HG02840 (cell line): ENCODE results near the gene OLFML2A.

Source experiments
- ATAC-seq: cut with Tn5 transposase; IDR thresholded peaks from one replicate; pipeline ENCODE4 v1.9.1; 2021; ENCODE audit warnings: mild to moderate bottlenecking, moderate library complexity, moderate number of reproducible peaks; ENCODE audit not compliant: unreplicated experiment, low FRiP score

OLFML2A gene

DNA sequence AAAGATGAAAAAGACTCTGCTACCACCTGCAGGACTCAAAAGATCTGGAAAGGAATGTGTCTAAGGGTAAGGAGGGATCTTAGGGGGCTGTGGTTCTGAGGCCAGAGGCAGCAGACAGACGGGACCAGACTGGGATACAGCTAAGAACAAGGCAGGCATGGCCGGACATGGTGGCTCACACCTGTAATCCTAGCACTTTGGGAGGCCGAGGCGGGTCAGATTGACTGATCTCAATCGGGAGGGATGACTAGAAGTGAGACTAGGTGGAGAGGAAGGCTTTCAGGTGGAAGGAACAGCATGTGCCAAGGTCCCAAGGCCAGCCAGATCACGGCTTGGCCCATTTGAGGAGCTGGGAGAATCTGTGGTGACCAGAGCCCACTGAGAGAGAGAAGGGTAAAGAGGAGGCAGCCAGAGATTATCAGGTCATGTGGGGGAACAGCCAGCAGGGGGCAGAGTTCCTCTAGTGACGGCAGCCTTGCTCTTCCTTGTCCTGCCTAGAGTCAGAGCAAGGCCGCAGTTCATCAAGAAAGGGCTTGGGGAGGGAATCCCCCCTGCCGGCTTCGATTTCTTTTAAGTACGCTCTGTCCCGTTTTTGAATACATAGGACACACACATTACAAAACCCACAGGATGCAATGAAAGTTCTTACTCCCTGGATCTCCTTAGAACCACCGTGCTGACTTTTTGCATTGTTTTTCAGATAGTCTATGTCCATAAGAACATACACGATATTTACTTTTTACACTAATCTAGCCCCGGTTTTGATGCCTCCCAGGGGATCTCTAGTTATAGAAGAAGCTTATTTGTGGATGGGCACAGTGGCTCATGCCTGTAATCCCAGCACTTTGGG, 2.6 kb upstream of the OLFML2A start:
- ATAC-seq = no peak

- ATAC-seq = no peak
Measured at GRCh38 chr9:124776618-124776953, 347 bp upstream of the OLFML2A start.

DNA sequence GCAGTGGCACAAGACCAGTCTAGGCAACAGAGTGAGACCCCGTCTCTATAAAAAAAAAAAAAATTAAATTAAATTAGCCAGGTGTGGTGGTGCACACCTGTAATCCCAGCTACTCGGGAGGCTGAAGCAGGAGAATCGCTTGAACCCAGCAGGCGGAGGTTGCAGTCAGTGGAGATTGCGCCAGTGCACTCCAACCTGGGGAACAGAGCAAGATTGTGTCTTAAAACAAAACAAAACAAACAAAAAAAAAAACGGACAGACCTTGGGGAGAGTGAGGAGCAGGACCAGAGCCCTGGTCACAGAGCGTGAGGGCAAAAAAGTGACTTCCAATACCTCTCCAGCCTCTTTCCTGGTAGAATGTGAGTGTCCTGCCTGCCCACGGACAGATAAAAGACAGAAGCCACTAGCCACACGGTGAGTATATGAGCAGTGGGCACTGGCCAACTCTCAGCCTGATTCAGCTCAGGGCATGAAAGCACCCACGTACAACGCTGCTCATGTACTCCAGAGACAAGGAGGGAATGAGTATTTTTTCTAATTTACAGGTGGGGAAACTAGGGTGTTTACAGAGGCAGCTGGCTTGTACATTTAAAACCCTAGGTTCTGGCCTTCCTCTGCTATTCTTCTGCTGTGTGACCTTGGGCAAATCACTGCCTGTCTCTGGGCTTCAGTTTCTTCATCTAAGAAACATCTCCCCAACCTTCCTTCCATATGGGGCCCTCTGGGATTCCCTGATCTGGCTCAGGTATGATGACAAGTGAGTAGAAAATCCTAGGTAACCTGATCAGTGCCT, 1.8 kb downstream of the OLFML2A start:
- no peak for ATAC-seq

DNA sequence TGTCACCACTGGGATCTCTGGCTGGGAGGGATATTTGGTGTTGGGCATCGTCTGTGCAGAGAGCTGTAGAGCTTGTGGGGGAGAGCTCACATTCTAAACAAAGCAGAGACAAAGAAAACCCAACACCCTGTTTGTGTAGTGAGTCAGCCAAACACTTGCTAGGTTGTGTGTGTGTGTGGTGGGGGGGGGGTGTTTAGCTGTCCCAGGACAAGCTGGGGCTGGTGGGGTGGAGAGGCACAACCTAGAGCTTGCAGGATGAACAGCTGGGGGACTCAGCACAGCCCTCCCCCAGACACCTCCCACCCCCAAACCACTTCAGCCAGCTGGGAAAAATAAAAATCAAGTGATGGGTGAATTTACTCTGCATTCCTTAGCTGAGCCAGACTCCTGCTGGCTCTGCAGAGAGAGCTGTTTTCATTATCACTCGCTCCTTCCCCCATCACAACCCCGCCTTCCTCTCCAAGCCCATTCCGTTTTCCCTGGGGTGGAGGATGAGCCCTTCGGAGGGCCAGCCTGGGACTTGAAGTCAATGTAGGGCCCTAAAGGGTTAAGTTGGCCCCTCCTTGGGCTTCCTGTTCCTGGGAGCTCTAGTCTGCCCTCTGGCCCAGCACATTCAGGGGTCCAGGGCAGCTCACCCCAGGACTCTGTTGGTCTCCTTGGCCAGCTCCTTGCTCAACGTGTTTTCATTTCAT, 2.6 kb downstream of the OLFML2A start:
- no peak for ATAC-seq

DNA sequence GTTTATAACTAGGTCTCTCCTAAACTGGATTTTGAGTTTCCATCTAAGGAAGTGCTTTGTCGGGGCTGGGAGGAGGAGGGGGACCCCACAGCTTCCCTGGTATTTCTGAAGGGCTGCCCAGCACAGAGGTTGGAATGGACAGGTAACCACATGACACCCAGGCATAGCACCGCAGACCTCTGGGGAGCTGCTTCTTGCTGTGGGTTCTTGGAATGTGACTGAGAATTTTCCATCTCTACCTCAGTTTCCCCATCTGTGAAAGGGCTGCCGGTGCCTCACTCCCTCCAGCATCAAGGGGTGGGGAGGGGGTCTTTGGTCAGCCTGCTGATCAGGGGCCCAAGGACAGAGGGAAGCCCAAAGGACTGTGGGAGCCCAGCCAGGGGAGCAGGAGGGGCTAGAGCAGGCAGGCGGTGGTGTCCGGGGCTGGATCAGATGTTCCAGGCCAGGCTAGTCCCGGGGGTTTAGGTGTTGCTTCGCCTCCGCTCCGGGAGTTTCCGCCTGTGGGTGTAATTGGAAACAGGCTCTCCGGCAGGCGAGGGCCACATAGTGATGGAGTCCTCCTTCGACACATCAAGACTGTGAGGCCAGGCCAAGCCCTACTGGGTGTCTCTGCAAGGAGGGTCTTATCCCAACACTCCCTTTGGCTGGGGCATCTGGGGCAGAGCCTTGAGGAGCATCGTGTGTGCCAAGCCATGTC, 3.3 kb downstream of the OLFML2A start:
- no peak for ATAC-seq

- ATAC-seq = no peak
Measured at GRCh38 chr9:124780757-124781151, 3.8 kb downstream of the OLFML2A start.

DNA sequence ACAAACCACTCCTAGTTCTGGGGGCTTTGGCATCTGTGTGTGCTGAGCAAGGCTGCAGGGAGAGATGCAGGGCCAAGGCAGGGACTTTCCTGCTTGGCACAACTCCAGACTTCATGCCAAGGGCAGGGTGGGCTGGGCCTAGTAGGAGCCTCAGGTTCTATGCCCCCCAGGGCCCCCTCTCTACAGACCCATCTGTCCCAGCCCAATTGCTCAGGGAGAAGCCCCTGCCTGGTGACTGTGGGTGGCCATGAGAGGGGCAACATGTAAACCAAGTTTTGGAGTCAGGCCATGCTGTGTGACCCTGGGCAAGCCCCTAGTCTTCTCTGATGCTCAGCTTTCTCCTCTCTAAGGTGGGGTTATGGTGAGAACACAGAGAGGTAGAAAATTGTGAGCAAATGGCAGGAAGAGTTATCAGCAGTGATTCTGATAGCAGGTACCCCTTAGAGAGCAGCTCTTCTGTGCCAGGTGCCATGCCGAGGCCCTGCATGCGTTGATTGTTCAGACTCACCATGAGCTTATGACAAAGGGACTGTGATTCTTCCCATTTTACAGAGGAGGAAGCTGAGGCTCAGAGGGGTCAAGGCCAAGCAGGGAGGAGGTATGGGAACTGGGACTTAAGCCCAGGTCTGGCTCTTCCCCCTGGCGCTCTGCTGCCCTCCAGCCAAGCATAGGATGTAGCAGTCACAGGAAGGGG, 5.2 kb downstream of the OLFML2A start:
- ATAC-seq = no peak

DNA sequence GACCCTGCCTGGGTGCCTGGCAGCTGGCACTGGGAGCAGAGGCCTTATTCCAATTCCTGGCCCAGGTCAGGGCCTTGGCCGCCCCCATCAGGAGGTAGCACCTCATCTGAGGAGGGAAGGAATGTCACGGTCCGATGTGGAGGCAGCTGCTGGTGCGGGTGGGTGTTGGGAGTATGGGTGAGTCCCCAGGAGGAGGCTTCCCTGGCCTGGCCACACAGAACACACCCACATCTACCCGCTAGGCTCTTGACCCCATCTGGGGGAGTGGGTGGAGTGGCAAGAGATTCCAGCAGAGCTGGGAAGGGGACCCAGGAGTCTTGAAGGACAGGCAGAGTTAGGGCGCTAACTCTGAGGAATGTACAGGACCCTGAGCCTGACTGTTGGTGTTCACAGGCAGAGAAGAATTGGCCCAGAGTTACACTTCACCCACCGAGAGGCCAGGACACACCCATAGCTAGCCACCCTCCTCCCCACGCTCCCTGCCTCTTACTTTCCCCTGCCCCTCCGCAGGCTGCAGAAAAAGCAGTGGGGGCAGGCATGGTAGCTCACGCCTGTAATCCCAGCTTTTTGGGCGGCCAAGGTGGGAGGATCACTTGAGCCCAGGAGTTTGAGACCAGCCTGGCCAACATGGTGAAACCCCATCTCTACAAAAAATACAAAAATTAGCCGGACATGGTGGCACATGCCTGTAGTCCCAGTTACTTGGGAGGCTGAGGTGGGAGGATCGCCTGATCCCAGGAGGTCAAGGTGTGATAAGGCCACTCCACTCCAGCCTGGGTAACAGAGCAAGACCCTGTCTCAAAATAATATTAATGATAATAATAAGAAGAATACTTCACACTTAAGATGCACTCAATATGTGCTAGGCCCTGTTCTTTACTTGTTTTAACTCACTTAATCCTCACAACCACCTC, 6.0 kb downstream of the OLFML2A start:
- no peak for ATAC-seq

DNA sequence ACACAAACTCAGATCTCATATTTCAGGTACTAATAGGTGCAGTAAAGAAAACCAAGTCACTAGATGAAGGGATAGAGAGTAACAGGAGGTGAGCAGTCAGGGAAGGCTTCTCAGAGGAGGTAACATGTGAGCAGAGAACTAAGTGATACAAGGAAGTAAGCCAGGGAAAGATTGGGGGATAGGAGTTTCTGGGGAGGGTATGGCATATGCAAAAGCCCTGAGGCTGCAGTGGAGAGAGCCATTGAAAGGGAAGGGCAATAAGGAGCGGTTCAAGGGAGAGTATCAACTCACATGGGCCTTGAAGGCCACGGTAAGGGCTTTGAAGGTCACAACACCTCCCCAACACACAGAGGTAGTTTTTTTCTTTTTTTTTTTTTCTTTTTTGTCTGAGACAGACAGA, 6.9 kb downstream of the OLFML2A start:
- ATAC-seq = no peak

GRCh38 chr9:124784509-124784908, 7.6 kb downstream of the OLFML2A start:
- no peak for ATAC-seq

DNA sequence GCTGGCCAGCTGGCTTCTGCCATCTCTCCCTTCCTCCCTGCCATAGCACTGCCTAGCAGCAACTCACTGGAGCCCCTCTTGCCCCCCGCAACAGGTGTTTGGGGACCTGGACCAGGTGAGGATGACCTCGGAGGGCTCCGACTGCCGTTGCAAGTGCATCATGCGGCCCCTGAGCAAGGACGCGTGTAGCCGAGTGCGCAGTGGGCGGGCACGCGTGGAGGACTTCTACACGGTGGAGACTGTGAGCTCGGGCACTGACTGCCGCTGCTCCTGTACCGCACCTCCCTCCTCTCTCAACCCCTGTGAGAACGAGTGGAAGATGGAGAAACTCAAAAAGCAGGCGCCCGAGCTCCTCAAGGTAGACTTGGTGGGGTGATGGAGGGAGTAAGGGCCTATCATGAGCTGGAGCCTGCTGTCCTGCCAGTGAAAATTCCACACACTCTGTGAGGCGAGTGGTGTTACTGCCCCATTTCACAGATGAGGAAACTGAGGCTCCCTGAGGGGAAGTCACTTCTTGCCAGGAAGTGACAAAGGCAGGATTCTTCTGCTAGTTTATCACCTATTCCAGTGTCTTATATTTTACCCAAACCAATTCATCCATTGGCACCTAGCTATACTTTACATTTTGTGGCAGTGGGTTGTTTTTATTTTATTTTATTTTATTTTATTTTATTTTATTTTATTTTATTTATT, 10.1 kb downstream of the OLFML2A start:
- no peak for ATAC-seq

DNA sequence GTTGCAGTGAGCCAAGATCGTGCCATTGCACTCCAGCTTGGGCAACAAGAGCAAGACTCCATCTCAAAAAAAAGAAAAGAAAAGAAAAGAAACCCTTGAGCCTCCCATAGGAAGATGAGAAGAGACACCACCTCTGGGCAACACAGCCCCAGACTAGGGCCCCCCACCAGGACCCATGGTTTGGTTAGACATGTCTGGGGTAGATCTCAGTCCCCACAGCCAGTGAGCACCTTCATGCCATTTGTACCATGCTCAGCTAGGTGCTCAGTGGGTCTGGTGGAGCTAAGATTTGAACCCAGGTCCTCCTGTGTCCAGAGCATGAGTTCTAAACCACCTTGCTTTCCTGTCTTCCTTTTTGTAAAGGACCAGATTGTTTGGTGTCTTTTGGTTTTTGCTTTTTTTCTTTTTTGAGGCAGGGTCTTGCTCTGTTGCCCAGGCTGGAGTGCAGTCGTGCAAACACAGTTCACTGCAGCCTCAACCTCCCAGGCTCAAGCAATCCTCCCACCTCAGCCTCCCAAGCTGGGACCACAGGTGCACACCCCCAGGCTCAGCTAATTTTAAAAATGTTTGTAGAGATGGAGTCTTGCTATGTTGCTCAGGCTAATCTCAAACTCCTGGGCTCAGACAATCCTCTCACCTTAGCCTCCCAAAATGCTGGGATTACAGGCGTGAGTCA, 11.7 kb downstream of the OLFML2A start:
- no peak for ATAC-seq

DNA sequence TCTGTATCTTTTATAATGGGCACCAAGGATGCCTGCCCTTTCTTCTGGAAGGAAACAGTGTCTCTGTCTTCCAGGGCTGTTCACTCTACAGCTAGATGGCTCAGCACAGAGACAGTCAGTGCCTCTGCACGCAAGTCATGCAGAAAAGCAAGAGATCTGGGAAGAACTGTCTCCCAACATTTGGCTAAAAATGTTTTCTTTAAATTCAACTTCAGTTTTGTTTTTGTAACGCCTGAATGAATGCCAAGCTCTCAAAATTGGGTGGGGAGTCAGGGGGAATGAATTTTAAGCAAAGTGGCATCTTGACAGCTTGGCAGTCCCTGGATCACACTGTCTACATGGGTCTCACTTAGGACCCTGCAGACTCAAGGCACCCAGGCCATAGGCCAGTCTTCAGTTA, 12.6 kb downstream of the OLFML2A start:
- no peak for ATAC-seq

DNA sequence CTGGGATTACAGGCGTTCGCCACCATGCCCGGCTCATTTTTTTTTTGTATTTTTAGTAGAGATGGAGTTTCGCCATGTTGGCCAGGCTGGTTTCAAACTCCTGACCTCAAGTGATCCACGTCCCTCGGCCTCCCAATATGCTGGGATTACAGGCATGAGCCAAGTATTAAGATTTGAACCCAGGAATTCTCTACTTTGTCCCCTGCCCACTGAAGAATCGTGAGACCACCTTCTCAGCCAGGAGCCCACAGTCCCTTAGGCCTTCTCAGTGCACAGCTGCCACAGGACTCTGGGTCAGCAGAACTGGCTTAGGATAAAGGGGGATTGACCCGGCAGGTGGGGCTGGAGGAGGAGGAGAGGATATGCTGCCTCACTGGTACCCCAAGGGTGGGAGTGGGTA, 13.4 kb downstream of the OLFML2A start:
- ATAC-seq = no peak

DNA sequence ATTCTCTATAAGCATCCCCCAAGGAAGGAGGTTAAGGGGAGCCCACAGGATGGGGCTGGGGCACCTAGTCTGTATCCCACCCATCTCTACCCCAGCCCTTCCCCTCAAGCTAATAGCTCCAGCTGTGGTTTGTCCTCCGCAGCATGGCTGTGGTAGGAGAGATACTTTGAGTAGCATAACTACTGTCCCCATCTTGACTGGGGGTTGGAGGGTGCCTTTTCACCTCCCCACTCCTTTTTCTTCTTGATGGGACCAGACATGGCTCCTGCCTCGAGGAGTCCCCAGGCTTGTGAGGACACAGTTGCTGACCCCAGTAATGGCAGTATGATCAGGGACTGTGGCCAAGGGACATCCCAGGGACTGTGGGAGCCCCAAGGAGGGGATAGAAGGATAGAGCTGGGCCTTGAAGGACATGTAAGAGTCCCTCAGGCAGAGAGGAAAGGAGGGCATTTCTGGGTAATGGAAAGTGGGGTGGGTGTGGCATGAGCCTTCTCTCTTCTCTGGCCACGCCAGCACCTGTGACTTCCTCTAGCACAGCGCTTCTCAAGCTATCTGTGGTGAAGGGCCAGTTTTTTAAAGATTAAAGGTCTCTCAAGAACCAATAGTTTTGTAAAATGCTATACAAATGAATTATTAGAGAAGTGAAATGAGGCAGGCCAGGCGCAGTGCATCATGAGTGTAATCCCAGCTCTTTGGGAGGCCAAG, 14.0 kb downstream of the OLFML2A start:
- ATAC-seq = no peak

GRCh38 chr9:124792257-124793014, 15.5 kb downstream of the OLFML2A start:
- no peak for ATAC-seq
